ENCODE data around the gene CT55.

DNA sequence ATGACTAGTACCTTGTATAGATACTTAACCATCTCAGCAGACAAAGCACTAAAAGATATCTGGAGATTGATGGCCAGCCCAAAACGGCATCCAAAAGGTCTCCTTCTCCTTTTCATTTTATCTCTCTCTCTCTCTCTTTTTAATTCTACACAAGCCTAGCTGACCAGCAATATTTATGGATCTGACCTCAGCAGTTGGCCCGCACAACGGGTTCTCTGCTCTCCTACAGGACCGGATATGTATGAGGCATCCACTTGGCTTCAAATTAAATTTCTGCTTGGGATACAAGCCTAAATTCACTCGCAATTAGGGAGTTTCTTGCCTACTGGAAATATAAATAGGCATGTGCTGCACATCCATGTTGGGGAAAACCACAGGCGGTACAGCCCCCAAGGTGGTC, 22.5 kb upstream of the CT55 start:
- no peak for TF ChIP-seq POLR2A (IDR thresholded peaks at IDR 0.05)
- TF ChIP-seq, protein P1, sequence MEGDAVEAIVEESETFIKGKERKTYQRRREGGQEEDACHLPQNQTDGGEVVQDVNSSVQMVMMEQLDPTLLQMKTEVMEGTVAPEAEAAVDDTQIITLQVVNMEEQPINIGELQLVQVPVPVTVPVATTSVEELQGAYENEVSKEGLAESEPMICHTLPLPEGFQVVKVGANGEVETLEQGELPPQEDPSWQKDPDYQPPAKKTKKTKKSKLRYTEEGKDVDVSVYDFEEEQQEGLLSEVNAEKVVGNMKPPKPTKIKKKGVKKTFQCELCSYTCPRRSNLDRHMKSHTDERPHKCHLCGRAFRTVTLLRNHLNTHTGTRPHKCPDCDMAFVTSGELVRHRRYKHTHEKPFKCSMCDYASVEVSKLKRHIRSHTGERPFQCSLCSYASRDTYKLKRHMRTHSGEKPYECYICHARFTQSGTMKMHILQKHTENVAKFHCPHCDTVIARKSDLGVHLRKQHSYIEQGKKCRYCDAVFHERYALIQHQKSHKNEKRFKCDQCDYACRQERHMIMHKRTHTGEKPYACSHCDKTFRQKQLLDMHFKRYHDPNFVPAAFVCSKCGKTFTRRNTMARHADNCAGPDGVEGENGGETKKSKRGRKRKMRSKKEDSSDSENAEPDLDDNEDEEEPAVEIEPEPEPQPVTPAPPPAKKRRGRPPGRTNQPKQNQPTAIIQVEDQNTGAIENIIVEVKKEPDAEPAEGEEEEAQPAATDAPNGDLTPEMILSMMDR (IDR thresholded peaks at IDR 0.05) = no peak
